Neural crest cell (in vitro differentiated cells): ENCODE measurements around the gene URGCP. TPM values are rescaled to one million over a fixed set of nuclear protein-coding genes. Genes with fewer than 3 reads are reported as not detected.

Experiments
- DNase-seq: peaks from one replicate; pipeline ENCODE4 v3.0.0; 2021; ENCODE audit warnings: low read depth, mixed read lengths, low spot score
- H3K27ac Mint-ChIP-seq: one replicate; pipeline ENCODE4 v1.8.0; 2021; ENCODE audit warnings: mild to moderate bottlenecking, mixed read lengths; ENCODE audit not compliant: unreplicated experiment
- H3K27me3 Mint-ChIP-seq: 2 replicates; pipeline ENCODE4 v1.8.0; 2021; ENCODE audit warnings: low read depth, mild to moderate bottlenecking, mixed read lengths
- H3K36me3 Mint-ChIP-seq: 2 replicates; pipeline ENCODE4 v1.8.0; 2021; ENCODE audit warnings: low read depth, mild to moderate bottlenecking, mixed read lengths
- H3K4me1 Mint-ChIP-seq: 2 replicates; pipeline ENCODE4 v1.8.0; 2021; ENCODE audit warnings: mixed read lengths
- H3K4me3 Mint-ChIP-seq: one replicate; pipeline ENCODE4 v1.8.0; 2021; ENCODE audit warnings: mild to moderate bottlenecking, mixed read lengths
- H3K9me3 Mint-ChIP-seq: 2 replicates; pipeline ENCODE4 v1.8.0; 2021; ENCODE audit warnings: mixed read lengths
- CTCF ChIP-seq: fragments of 200-600 bp; sonication (generic); conservative IDR thresholded peaks from 2 replicates; pipeline ENCODE4 v1.5.0; 2021; ENCODE audit warnings: antibody characterized with exemption, mild to moderate bottlenecking
- long read RNA-seq: library from polyadenylated mRNA; unstranded; transcript quantifications from one replicate; pipeline ENCODE4 v2.0.0, GENCODE V29; 2020
- total RNA-seq: library from RNA; stranded (reverse); gene quantifications from 2 replicates; pipeline ENCODE4 v1.2.1, GENCODE V29; 2021

The URGCP gene
- total RNA-seq, result 27.9 and 30.0 TPM in 2 replicates
- long read RNA-seq, full-length matches to known transcripts, result 27 of 37 reads
- long read RNA-seq, partial matches to known transcripts, result 0 of 37 reads
- long read RNA-seq, other reads (novel, unspliced or antisense), result 10 of 37 reads

GRCh38 chr7:43906331-43907010 lies at the start of gene URGCP:
URGCP (minus strand) TSS chr7:43906596; CDS start chr7:43906575, 21 bp downstream.
- peak; percentile 46 for DNase-seq
- Mint-ChIP-seq H3K4me1 (peaks cover 36% of the 10 kb centered on the region), H3K9me3 (no peaks in the 10 kb centered on the region), H3K36me3 (no peaks in the 10 kb centered on the region), H3K27ac (peak within 1 kb of the TSS; percentile 99), H3K4me3 (peak within 1 kb of the TSS; percentile 95), H3K27me3 (no peaks in the 10 kb centered on the region)
- no peak for TF ChIP-seq CTCF

- Mint-ChIP-seq H3K36me3 (peaks cover 24% of the 10 kb centered on the region), H3K27ac (no peak overlapping the region), H3K4me3 (no peak overlapping the region), H3K4me1 (no peaks in the 10 kb centered on the region), H3K9me3 (no peaks in the 10 kb centered on the region), H3K27me3 (no peaks in the 10 kb centered on the region)
- no peak for DNase-seq
- no peak for TF ChIP-seq CTCF
Measured at GRCh38 chr7:43956027-43956426, 49.6 kb upstream of the URGCP start.

GRCh38 chr7:43954524-43955228 lies 48.3 kb upstream of the URGCP start:
- DNase-seq, result peak; percentile 5
- Mint-ChIP-seq H3K4me1 (no peaks in the 10 kb centered on the region), H3K27ac (no peak overlapping the region), H3K9me3 (no peaks in the 10 kb centered on the region), H3K36me3 (peaks cover 11% of the 10 kb centered on the region), H3K4me3 (no peak overlapping the region), H3K27me3 (no peaks in the 10 kb centered on the region)
- peak; percentile 56 for TF ChIP-seq CTCF

GRCh38 chr7:43953071-43953470 lies 46.7 kb upstream of the URGCP start:
- no peak for DNase-seq
- no peak for TF ChIP-seq CTCF
- H3K4me1 Mint-ChIP-seq, result no peaks in the 10 kb centered on the region
- H3K27me3 Mint-ChIP-seq, result no peaks in the 10 kb centered on the region
- H3K9me3 Mint-ChIP-seq, result no peaks in the 10 kb centered on the region
- H3K27ac Mint-ChIP-seq, result no peak overlapping the region
- peaks cover 12% of the 10 kb centered on the region for H3K36me3 Mint-ChIP-seq
- H3K4me3 Mint-ChIP-seq, result no peak overlapping the region

GRCh38 chr7:43952028-43952427 lies 45.6 kb upstream of the URGCP start:
- TF ChIP-seq CTCF, result no peak
- no peaks in the 10 kb centered on the region for H3K27me3 Mint-ChIP-seq
- DNase-seq, result no peak
- no peak overlapping the region for H3K27ac Mint-ChIP-seq
- H3K4me3 Mint-ChIP-seq, result no peak overlapping the region
- H3K36me3 Mint-ChIP-seq, result peaks cover 13% of the 10 kb centered on the region
- H3K4me1 Mint-ChIP-seq, result no peaks in the 10 kb centered on the region
- H3K9me3 Mint-ChIP-seq, result no peaks in the 10 kb centered on the region
